PC-9 (cell line): ENCODE data around the gene ZNF121. TPM values are rescaled to one million over a fixed set of nuclear protein-coding genes. Genes with fewer than 3 reads are reported as not detected.
"Not testable (repeated sequence)": the region's sequence is repeated elsewhere in the genome, so short reads cannot be mapped to it uniquely, and the experiment has no call there.

Experiments used
- BruUV-seq: library from RNA; stranded (reverse); fragments of 400-500 nt; replicated peaks from 2 replicates; lab custom pipeline; 2021; lab: Mats Ljungman, UMichigan
- CTCF ChIA-PET: fragments of 300-600 bp; sonication (Branson Sonifier 250); formaldehyde crosslinking; loops from one replicate; lab custom pipeline; 2022; ENCODE audit warnings: antibody characterized with exemption; lab: Charles Lee
- POLR2A ChIA-PET: fragments of 300-600 bp; sonication (Branson Sonifier 250); formaldehyde crosslinking; loops from one replicate; lab custom pipeline; 2022; ENCODE audit warnings: antibody characterized with exemption; ENCODE audit not compliant: unreplicated experiment; lab: Charles Lee
- DNase-seq, 2 experiments: peaks; one replicate each; pipeline versions ENCODE4 v3.0.0 to v3.0.0-alpha.2; 2015 to 2022; ENCODE audit warnings: mixed read lengths in 1 of 2
- H2AFZ ChIP-seq: fragments of 200-600 bp; sonication (generic); 2 replicates; pipeline ENCODE4 v1.8.1; 2017; ENCODE audit warnings: antibody characterized with exemption
- H3F3A ChIP-seq: fragments of 200-600 bp; sonication (generic); 2 replicates; pipeline ENCODE4 v1.8.1; 2017; ENCODE audit warnings: antibody characterized with exemption, mild to moderate bottlenecking, low read depth; ENCODE audit not compliant: insufficient read depth
- H3K27ac ChIP-seq: fragments of 200-600 bp; sonication (generic); 2 replicates; pipeline ENCODE4 v1.6.1; 2016; ENCODE audit warnings: mixed run types
- H3K27me3 ChIP-seq: fragments of 200-600 bp; sonication (generic); 2 replicates; pipeline ENCODE4 v1.6.1; 2016; ENCODE audit warnings: low read depth, mixed run types; ENCODE audit not compliant: insufficient read depth
- H3K36me3 ChIP-seq: fragments of 200-600 bp; sonication (generic); 2 replicates; pipeline ENCODE4 v1.6.1; 2016; ENCODE audit warnings: low read depth, mixed run types
- H3K4me1 ChIP-seq: fragments of 200-600 bp; sonication (generic); replicated peaks from 2 replicates; pipeline ENCODE4 v1.6.1; 2016; ENCODE audit warnings: mixed run types; ENCODE audit not compliant: insufficient read depth
- H3K4me2 ChIP-seq: fragments of 200-600 bp; sonication (generic); 2 replicates; pipeline ENCODE4 v1.6.1; 2017; ENCODE audit warnings: mixed run types
- H3K4me3 ChIP-seq: fragments of 200-600 bp; sonication (generic); 2 replicates; pipeline ENCODE4 v1.6.1; 2016; ENCODE audit warnings: mixed run types
- H3K79me2 ChIP-seq: fragments of 200-600 bp; sonication (generic); 2 replicates; pipeline ENCODE4 v1.6.1; 2017; ENCODE audit warnings: low read depth, mixed run types
- H3K9me2 ChIP-seq: fragments of 200-600 bp; sonication (generic); 2 replicates; pipeline ENCODE4 v1.8.1; 2017; ENCODE audit warnings: mild to moderate bottlenecking; ENCODE audit not compliant: insufficient read depth
- H3K9me3 ChIP-seq: fragments of 200-600 bp; sonication (generic); 2 replicates; pipeline ENCODE4 v1.8.1; 2016; ENCODE audit warnings: low read depth; ENCODE audit not compliant: insufficient read depth
- H4K20me1 ChIP-seq: fragments of 200-600 bp; sonication (generic); 2 replicates; pipeline ENCODE4 v1.8.1; 2017; ENCODE audit not compliant: insufficient read depth
- CTCF ChIP-seq: fragments of 200-600 bp; sonication (generic); conservative IDR thresholded peaks from 2 replicates; pipeline ENCODE4 v1.6.1; 2017; ENCODE audit warnings: mixed run types, antibody characterized with exemption, mild to moderate bottlenecking, moderate library complexity
- EZH2 ChIP-seq: fragments of 200-600 bp; sonication (generic); IDR thresholded peaks from 2 replicates; pipeline ENCODE4 v1.8.0; 2017; ENCODE audit warnings: antibody characterized with exemption, low read depth
- intact Hi-C: fragments of 100-400 bp; cut with micrococcal nuclease; formaldehyde crosslinking; loops from one replicate; pipeline ENCODE4 v1.10.0; 2022; ENCODE audit not compliant: unreplicated experiment
- total RNA-seq: library from RNA; stranded (reverse); gene quantifications from 2 replicates; pipeline ENCODE4 v1.2.3, GENCODE V29; 2021

Gene ZNF121
- total RNA-seq, 1 experiment from 2014 or later = 51.3 TPM

GRCh38 chr19:9539201-9539600 lies 45.1 kb downstream of the ZNF121 start:
- Histone ChIP-seq H3K36me3 (peaks cover 30% of the 10 kb centered on the region), H3K27ac (peak overlapping the region; percentile 91), H3K4me2 (peak overlapping the region; percentile 89), H2AFZ (peak overlapping the region; percentile 96), H3K9me3 (peaks cover 44% of the 10 kb centered on the region), H3K79me2 (peaks cover 25% of the 10 kb centered on the region), H3K4me3 (peak overlapping the region; percentile 90)
- H3K27me3 ChIP-seq, H3K9me2 ChIP-seq, POLR2A ChIA-PET, H3K4me1 ChIP-seq, DNase-seq, intact Hi-C loops, H3F3A ChIP-seq, H4K20me1 ChIP-seq: not testable (repeated sequence)
- TSS peak; percentile 77 for BruUV-seq
- CTCF ChIA-PET = interaction anchor here (0.6 kb wide), 1 partner anchor 279 kb away, joined by 3 read pairs; no protein-coding TSS in a partner anchor

GRCh38 chr19:9538183-9539058 lies 45.9 kb downstream of the ZNF121 start, which contains the start of gene ZNF426:
ZNF426 (minus strand) TSS chr19:9538645; CDS start chr19:9536232, 2,413 bp downstream.
- Histone ChIP-seq H4K20me1 (no peaks in the 10 kb centered on the region), H3K36me3 (peaks cover 38% of the 10 kb centered on the region), H3K79me2 (peaks cover 25% of the 10 kb centered on the region), H3K9me2 (no peaks in the 10 kb centered on the region), H3K4me3 (peak within 1 kb of the TSS; percentile 90), H3K27ac (peak within 1 kb of the TSS; percentile 91), H3K27me3 (0 out of 2 replicates have a peak, but pooled peaks cover 3% of the 10 kb centered on the region), H3K4me1 (peaks cover 10% of the 10 kb centered on the region; the same call in 1 of the 2 replicates), H3K9me3 (peaks cover 50% of the 10 kb centered on the region), H3F3A (no peaks in the 10 kb centered on the region), H2AFZ (peak within 1 kb of the TSS; percentile 96), H3K4me2 (peak within 1 kb of the TSS; percentile 89)
- ChIA-PET CTCF (no interaction called here), POLR2A (no interaction called here)
- peak; percentile 80 to 81 for DNase-seq
- intact Hi-C loops = no loop called here
- BruUV-seq = no TSS peak
- TF ChIP-seq CTCF (no peak), EZH2 (no peak)

- no peaks in the 10 kb centered on the region for H3K9me2 ChIP-seq
- peaks cover 25% of the 10 kb centered on the region for H3K79me2 ChIP-seq
- H2AFZ ChIP-seq = no peak overlapping the region
- no peak for DNase-seq
- H3F3A ChIP-seq = no peaks in the 10 kb centered on the region; the same call in 1 of the 2 replicates
- H3K9me3 ChIP-seq = peaks cover 74% of the 10 kb centered on the region
- no peaks in the 10 kb centered on the region for H4K20me1 ChIP-seq
- H3K36me3 ChIP-seq = peaks cover 63% of the 10 kb centered on the region
- H3K27ac ChIP-seq = no peak overlapping the region
- POLR2A ChIA-PET = no interaction called here
- peaks cover 10% of the 10 kb centered on the region; the same call in 1 of the 2 replicates for H3K4me1 ChIP-seq
- intact Hi-C loops = no loop called here
- H3K4me3 ChIP-seq = no peak overlapping the region; the same call in 1 of the 2 replicates
- H3K4me2 ChIP-seq = no peak overlapping the region
- CTCF ChIA-PET = interaction anchor here (0.7 kb wide), 1 partner anchor 140 kb away, joined by 3 read pairs; no protein-coding TSS in a partner anchor
- no TSS peak for BruUV-seq
- TF ChIP-seq EZH2 (no peak), CTCF (no peak)
- no peaks in the 10 kb centered on the region for H3K27me3 ChIP-seq
Observed at GRCh38 chr19:9535934-9536333, 48.4 kb downstream of the ZNF121 start.
